ENCODE measurements around the gene PGM2. TPM values are rescaled to one million over a fixed set of nuclear protein-coding genes. Genes with fewer than 3 reads are reported as not detected.

PGM2 gene
- total RNA-seq, 1 donor from 2014 or later: 32.1 TPM

- no peak for DNase-seq (ENCODE audit: extremely low read depth, low read depth, low spot score)
Observed at GRCh38 chr4:37860266-37860665, 33.8 kb downstream of the PGM2 start.

DNA sequence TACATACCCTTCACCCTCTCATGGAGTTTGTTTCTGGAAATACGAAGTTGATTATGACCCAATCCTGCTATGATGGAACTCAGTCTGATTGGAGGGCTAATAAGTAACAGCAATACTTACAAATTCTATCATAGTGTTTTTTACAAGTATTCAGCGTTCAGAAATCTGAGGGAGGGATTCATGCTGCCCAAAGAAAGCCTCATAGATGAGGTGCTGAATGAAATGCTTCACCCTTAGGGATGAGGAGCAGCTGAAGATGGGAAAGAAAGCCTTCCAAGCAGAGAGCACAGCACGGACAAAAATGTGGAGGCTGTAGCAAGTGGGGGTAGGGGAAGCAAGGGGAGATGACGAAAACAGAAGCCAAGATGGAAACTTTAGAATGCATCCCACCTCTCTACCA is 36.5 kb downstream of the PGM2 start:
- no peak for DNase-seq (ENCODE audit: extremely low read depth, low read depth, low spot score)

DNA sequence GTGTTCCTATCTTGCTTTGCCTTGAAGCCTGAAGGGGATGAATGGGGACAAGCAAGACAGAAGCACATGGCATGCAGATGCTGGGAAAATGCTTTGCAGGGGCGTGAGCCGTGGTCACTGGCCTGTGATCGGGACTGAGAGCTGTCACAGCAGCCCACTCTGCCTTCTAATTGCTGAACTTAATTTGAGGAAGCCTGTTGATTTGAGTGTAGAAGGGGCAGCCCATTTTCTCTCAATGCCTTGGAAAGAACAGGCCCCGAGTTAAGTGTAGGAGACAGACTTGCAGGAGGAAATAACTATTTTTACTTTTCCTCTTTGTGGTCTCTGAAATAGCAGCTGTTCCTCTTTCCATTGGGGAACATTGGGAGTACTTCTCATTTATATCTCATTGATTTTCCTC is 38.3 kb downstream of the PGM2 start:
- no peak for DNase-seq (ENCODE audit: extremely low read depth, low read depth, low spot score)

GRCh38 chr4:37865450-37865849 is 39.0 kb downstream of the PGM2 start:
- DNase-seq (ENCODE audit: extremely low read depth, low read depth, low spot score): no peak

DNA sequence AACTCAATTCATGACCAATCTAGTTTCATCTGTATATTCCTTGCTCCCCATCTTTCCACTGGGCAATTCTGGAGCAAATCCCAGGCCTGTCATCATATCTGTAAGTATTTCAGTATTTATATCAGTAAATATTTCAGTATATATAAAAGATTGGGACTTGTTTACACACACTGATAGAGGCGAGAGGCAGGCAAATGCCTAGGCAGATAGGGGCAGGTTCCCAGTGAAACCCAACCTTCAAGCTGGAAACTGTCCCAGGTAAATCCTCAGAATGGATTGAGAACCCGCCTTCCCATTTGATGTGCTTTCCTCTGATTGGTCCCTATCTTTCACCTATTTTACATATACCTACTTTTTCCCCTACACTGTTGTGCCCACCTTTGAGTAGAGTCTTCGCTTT is 40.6 kb downstream of the PGM2 start:
- DNase-seq (ENCODE audit: extremely low read depth, low read depth, low spot score): no peak

DNA sequence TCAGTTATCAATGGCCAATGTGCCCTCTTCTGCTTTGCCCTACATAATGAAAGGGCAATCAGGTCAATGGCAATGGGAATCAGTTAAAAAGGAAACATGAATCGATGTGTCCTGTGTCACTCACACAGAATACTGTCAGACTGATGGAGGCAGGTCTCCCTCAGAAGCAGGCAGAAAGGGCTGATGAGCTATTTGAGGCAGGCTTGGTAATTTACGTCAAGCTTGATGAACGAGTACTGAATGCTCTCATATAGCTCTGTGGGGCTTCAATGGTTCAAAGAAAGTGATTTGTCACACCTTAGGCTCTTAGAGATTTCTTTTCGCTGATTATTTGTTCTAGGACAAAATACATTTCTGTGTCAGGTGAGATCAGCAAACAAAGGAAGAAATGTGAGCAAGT is 41.8 kb downstream of the PGM2 start:
- no peak for DNase-seq (ENCODE audit: extremely low read depth, low read depth, low spot score)

DNA sequence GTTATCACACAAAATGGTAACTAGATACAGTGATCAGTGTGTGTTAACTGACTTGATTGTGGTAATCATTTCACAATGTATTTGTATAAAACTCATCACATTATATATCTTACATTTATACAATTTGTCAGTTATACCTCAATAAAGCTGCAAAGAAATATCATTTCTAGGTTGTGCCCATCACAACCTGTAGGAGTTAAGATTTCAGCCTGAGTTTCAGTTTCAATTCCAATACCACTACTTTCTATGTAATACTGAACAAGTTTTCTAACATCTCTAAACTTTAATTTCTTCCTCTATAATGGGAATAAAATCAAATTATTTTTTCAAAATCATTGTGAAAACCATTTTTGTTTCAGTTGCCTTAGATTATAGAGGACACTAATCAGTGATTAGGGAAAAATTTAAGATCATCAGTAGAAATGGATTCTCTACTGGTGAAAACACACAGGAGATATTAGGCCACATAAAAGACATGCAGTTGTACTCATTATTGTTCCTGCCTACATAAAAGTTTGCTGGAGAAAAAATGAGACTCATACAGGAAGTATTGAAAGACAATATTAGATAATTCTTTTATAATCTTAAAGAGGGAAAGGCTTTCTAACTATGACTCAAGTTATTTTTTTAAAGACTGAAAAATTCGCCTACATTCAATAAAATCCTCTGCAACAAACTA is 46.0 kb downstream of the PGM2 start:
- no peak for DNase-seq (ENCODE audit: extremely low read depth, low read depth, low spot score)

DNA sequence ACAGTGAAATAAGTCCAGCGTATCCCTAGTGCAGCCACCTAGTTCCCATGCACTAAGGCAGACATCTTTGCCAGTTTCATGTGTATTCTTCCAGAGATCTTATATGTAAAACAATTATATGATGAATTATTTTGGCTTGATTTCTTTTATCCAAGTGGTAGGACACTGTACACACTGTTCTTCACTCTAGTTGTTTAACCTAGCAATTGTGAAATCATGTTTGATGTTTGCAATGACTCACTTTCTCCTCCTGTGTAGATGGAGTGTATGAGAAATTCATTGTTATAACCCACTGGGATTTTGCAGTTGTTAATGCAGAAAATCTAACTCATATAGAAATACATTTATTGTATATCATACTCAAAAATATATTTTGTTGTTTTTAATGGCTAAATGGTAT is 46.9 kb downstream of the PGM2 start:
- DNase-seq (ENCODE audit: extremely low read depth, low read depth, low spot score): no peak

GRCh38 chr4:37876156-37876555 is 49.7 kb downstream of the PGM2 start:
- no peak for DNase-seq (ENCODE audit: extremely low read depth, low read depth, low spot score)

- DNase-seq (ENCODE audit: extremely low read depth, low read depth, low spot score): no peak
Observed at GRCh38 chr4:37879365-37879764, 52.9 kb downstream of the PGM2 start.

- DNase-seq (ENCODE audit: extremely low read depth, low read depth, low spot score): no peak
Observed at GRCh38 chr4:37881811-37882210, 55.3 kb downstream of the PGM2 start.

DNA sequence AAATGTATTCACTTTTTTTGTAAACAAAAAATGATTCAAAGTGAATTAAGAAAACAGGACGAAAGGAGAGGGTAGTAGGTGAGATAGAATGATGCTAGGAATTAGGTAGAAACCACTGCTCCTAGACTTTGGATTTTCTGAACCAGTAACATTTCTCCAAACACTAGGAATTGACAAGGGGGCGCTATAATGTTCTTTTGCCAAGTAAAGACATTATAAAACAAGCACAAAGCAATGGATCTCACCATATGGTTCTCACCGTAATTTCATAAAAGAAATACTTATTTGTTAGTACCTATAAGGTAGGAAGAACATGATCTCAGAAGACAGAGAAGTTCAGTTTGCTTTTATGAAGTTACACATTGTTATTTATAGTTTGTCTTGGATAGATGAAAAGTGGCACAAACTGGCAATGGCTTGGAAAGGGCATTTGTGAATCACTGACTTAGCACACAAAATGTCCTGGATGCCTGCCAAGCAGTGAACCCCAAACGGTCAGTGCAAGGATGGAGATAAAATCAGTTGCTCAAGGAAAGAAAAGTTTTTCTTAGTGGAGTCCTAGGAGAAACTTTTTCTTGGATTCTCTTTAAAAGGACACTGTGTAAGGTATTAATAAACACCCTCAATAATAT is 56.3 kb downstream of the PGM2 start:
- no peak for DNase-seq (ENCODE audit: extremely low read depth, low read depth, low spot score)

DNA sequence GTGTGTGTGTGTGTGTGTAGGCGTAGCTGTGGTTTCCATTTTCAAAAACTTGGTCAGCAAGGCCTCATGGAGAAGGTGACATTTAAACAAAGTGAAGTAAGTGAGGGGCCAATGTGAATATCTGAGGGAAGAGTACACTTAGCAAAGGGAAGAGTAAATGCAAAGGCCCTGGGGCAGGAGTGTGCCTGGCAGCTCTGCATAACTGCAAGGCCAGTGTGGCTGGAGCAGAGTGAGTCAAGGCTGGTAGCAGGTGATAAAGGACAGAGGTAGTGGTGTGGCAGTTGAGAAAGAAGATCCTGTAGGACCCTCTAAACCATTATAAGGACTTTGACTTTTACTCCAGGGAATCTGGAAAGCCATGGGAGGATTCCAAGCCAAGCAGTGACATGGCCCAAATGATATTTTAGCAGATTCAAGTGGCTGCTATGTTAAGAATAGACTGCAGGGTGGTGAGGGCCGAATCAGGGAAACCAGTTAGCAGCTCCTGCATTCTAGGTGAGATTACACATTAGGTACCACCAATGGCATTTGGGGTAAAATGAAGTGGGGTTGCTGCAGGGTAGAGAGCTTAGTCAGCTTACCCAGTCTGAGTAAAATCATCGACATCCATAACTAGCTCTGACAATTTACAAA is 58.5 kb downstream of the PGM2 start:
- no peak for DNase-seq (ENCODE audit: extremely low read depth, low read depth, low spot score)

GRCh38 chr4:37885496-37885895 is 59.0 kb downstream of the PGM2 start:
- DNase-seq (ENCODE audit: extremely low read depth, low read depth, low spot score): no peak

DNA sequence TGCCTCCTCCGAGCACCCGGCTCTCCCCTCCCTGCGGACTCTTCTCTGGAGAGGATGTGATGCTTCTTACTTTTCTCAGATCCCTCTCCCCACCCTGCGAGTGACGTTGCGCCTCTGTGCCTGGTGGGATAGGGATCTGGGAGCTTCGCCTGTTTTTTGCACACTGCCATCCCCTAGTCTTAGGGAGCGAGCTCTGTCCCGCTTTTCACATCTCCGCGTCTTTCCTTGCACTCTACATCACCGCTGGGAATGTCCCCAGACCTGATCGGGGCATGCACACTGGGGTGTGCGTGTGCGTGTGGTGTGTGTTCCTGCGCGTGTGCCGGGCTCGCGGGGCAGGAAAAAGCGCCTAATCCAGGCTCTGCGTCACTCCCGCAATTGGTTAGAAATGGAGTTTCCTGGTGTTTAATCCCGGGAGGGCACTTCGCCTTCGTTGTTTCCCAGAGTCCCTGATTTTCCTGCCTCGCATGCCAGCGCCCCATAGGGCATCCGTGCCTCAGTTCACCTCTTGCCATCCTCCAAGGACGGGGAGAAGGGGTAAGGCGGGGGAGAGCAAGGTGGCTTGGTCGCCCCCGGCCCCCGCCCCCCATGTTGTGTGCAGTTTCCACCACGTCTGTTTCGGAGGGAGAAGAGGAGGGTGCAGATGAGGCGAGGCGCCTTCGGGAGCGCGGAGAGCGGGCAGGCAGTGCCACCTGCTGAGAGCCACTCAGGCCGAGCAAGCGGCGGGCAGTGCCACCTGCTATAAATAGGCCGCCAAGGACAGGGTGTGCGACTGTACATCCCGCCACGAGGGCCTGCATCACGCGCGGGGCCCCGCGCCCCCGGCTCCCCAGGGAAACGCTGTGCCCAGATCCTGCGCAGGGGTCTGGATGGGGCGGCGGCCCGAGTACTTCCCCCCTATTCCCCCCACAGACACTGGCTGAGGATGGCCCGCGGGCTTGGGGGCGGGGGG is 63.6 kb downstream of the PGM2 start:
- DNase-seq (ENCODE audit: extremely low read depth, low read depth, low spot score): no peak

DNA sequence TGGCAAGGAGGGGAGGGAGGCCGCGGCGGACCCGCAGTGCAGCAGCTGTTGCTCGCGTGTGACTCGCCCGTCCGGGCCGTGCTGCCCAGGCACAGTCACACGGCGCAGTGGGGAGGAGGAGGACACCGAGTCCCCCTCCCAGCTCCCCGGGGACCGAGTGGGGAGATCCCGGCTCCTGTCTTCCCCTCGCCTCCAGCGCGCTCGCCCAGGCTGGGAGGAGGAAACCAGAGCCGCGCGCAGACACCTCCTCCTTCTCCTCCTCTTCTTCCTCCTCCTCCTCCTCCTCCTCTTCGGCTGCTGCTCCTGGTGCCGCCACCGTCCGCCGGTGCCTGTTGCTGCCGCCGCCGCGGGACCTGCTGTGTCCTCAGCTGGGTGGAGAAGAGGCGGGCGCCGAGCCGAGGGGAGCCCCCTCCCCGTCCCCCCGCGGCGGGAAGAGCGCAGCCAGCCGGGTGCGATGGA is 64.3 kb downstream of the PGM2 start, which contains the start of gene TBC1D1:
TSS of gene TBC1D1 (plus strand) at position 284 of the 459 bp plus-strand sequence. CDS start 11,012 bp downstream, outside the sequence.
- DNase-seq (ENCODE audit: extremely low read depth, low read depth, low spot score): no peak

DNA sequence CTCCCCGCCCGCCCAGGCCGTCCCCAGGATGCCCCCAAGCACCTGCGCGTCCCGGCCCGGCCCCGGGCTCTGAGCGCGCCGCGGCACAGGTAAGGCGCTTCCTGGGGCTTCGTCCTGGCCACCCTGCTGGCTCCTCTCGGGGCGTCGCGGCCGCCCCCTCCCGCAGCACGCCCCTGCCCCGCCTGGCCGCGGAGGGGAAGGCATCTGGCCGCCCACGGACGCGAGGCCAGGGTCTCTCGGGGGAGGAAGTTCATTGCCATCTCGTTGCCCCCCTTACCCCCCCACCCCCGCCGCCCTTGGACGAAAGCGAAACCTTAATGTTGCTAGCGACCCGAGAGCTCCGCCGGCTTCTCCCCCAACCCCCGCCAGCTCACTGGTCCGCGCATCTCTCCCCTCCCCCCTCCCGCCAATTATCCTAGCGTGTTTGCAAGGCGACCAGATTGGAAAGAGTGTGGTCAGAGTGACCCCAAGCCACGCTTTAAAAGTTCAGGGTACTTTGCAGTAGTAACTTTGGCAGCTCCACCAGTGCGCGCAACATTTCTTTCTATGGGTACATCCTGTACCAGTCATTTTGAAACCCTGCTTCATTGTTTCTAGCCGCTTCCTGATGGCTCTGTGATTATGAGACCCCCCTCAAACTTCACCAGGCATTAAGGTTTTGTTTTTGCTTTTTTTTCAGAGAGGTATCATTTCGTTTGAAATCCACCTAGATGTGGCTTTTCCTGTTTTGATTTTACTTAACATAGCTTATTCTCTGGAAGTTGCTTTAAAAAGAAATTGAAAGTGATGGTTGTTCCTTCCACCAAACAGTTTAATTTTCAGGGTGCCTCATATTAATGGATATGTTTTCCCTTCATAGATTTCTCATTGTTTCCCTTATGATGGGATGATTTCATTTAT is 65.0 kb downstream of the PGM2 start:
- DNase-seq (ENCODE audit: extremely low read depth, low read depth, low spot score): no peak

- DNase-seq (ENCODE audit: extremely low read depth, low read depth, low spot score): no peak
Observed at GRCh38 chr4:37892641-37893040, 66.2 kb downstream of the PGM2 start.

DNA sequence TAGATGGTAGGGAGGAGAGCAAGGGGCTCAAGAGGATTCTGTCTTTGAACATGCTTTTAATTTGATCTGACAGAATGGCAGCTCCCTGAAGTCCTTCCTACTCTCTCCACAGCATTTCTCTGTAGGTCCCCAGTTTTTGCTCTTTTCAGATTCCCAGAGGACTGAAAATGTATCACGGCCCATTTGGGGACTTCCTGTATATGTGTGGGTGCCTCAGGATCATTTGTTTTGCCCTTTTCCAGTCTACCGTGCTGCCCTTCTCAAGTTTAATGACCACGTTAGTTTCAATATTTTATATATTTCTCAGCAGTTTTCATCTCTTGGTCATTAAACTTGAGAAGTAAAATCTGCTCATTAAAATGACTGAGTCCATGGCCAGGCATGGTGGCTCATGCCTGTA is 66.7 kb downstream of the PGM2 start:
- no peak for DNase-seq (ENCODE audit: extremely low read depth, low read depth, low spot score)

GRCh38 chr4:37895271-37895670 is 68.8 kb downstream of the PGM2 start:
- no peak for DNase-seq (ENCODE audit: extremely low read depth, low read depth, low spot score)
